ENCODE measurements around the gene SGTA. TPM values are rescaled to one million over a fixed set of nuclear protein-coding genes. Genes with fewer than 3 reads are reported as not detected.
A peak's percentile ranks its signal among the peaks of the same experiment; 100 is the strongest.

Gene SGTA
- total and polyA plus RNA-seq, 9 of the 15 experiments (the other 6 are each of a cell fraction or from before 2014, with no cell fraction given) = 1.4 to 110 (median 49.9) TPM

GRCh38 chr19:2799273-2800020 is 16.4 kb upstream of the SGTA start:
- H3K9me3 ChIP-seq (replicated peaks; ENCODE audit: control insufficient read depth, insufficient read depth, low read depth, low read length) = no peaks in the 10 kb centered on the region
- 97% methylated on average over 28 of the region's 41 CpGs for WGBS (ENCODE audit: insufficient coverage, low coverage, missing lambda C conversion rate)
- peaks cover 0 to 19% of the 10 kb centered on the region in 2 experiments; a peak in 2 of 5 replicates for H3K4me1 ChIP-seq (replicated peaks in 1 of 2; ENCODE audit: control insufficient read depth in 2 of 2, insufficient read depth in 2 of 2, low read length in 2 of 2)
- FAIRE-seq (no peak), DNase-seq (ENCODE audit: extremely low read depth in 1 of 4, low spot score in 3 of 4) (no peak), ATAC-seq (no peak)
- H3K9me1 ChIP-seq (ENCODE audit: control insufficient read depth, insufficient read depth, low read length) = peaks cover 3% of the 10 kb centered on the region
- ChIA-PET POLR2A (interaction anchor here (0.9 to 2.3 kb wide), 2 partner anchors 10 to 14 kb away, joined by 3 to 12 read pairs; partner anchors contain the start of gene THOP1), CTCF (ENCODE audit: low intra/inter-chr PET ratio) (no interaction called here)
- no TSS peak for BruUV-seq (replicated peaks)
- no peak overlapping the region for H3K27ac ChIP-seq (ENCODE audit: extremely low read depth, low read depth, low read length)
- no peak overlapping the region for H3K9ac ChIP-seq (ENCODE audit: insufficient read depth in 1 of 2, low read depth in 2 of 2, low read length in 2 of 2)
- no peaks in the 10 kb centered on the region for H3K27me3 ChIP-seq (ENCODE audit: control insufficient read depth in 2 of 2, insufficient read depth in 2 of 2, low read length in 2 of 2)
- no peak overlapping the region for H3K4me2 ChIP-seq (ENCODE audit: insufficient read depth, low read length)
- H3K4me3 ChIP-seq = no peak overlapping the region
- no peak for TF ChIP-seq KLF10 (CRISPR knock-in tag; IDR thresholded peaks at IDR 0.05)
- TF ChIP-seq RBM22 (IDR thresholded peaks at IDR 0.05; ENCODE audit: low read depth, low read length, poor library complexity, severe bottlenecking) = no peak
- TF ChIP-seq JUND (IDR thresholded peaks at IDR 0.05; ENCODE audit: borderline replicate concordance, low read depth, low read length) = no peak
- TF ChIP-seq JUND (tag; IDR thresholded peaks at IDR 0.05; ENCODE audit: borderline replicate concordance, low read depth, low read length) = no peak
- no peak for TF ChIP-seq MCM7 (IDR thresholded peaks at IDR 0.05)
- peak; percentile 32; the same call in 1 of the 2 replicates for TF ChIP-seq RBFOX2 (IDR thresholded peaks at IDR 0.05; ENCODE audit: low read depth, low read length)
- no peak for TF ChIP-seq ELF2 (CRISPR knock-in tag; IDR thresholded peaks at IDR 0.05)
- no peaks in the 10 kb centered on the region for H3K79me2 ChIP-seq (ENCODE audit: control insufficient read depth, insufficient read depth, low read length)
- in situ Hi-C loops (cut with MboI) = no loop called here
- H4K20me1 ChIP-seq (replicated peaks; ENCODE audit: control insufficient read depth, insufficient read depth, low read length) = no peaks in the 10 kb centered on the region
- intact Hi-C loops (cut with micrococcal nuclease) = no loop called here
- H3K36me3 ChIP-seq (ENCODE audit: control insufficient read depth, insufficient read depth, low read length) = peaks cover 94% of the 10 kb centered on the region; the same call in 2 of the 3 replicates
- H2AFZ ChIP-seq (ENCODE audit: low read depth, low read length) = no peak overlapping the region

Measured in K562 (cell line).